Adrenal gland (tissue), 12 donors: ENCODE measurements around the gene TMEM235. TPM values are rescaled to one million over a fixed set of nuclear protein-coding genes. Genes with fewer than 3 reads are reported as not detected.

Experiments used
- DNase-seq, 7 donors: peaks; one replicate each; pipeline ENCODE4 v3.0.0-alpha.2; 2019 to 2020
- H3K27ac ChIP-seq, 5 donors: fragments of 200-600 bp; sonication (generic) in 4 of 5; 1 replicate in 3 of 5; 2 replicates in 2 of 5; pipeline versions ENCODE4 v1.5.1 to v1.8.0; 2016 to 2020; ENCODE audit warnings: mild to moderate bottlenecking in 1 of 5
- H3K27me3 ChIP-seq: fragments of 200-600 bp; 2 replicates; pipeline ENCODE4 v1.8.0; 2021
- H3K36me3 ChIP-seq, 2 donors: fragments of 200-600 bp; replicated peaks in 1 of 2; 1 replicate in 1 of 2; 2 replicates in 1 of 2; pipeline versions ENCODE4 v1.5.1 to v1.8.0; 2018 to 2022
- H3K4me1 ChIP-seq, 2 donors: fragments of 200-600 bp; replicated peaks in 1 of 2; 1 replicate in 1 of 2; 2 replicates in 1 of 2; pipeline versions ENCODE4 v1.5.1 to v1.8.0; 2018 to 2021
- H3K4me3 ChIP-seq, 4 donors: fragments of 200-600 bp; sonication (generic) in 3 of 4; one replicate each; pipeline ENCODE4 v1.5.1; 2016 to 2018
- H3K9me3 ChIP-seq, 3 donors: fragments of 200-600 bp; sonication (generic) in 1 of 3; replicated peaks in 1 of 3; 1 replicate in 2 of 3; 2 replicates in 1 of 3; pipeline versions ENCODE4 v1.5.1 to v1.8.0; 2016 to 2021
- CTCF ChIP-seq, 6 experiments: fragments of 450-650 bp in 4 of 6; fragments of 200-600 bp in 2 of 6; sonication (generic) in 1 of 6; IDR thresholded peaks; 1 replicate in 5 of 6; 2 replicates in 1 of 6; pipeline versions ENCODE4 v1.5.1 to v1.8.0; 2016 to 2021; ENCODE audit warnings: antibody characterized with exemption in 6 of 6, mild to moderate bottlenecking in 2 of 6, moderate library complexity in 1 of 6
- POLR2A ChIP-seq, 2 donors: fragments of 450-650 bp; IDR thresholded peaks; one replicate each; pipeline ENCODE4 v1.6.1; 2017; ENCODE audit warnings: antibody characterized with exemption in 2 of 2, mild to moderate bottlenecking in 2 of 2, moderate library complexity in 1 of 2
- WGBS, 4 donors: extraction: QIAGEN DNeasy Blood & Tissue Kit in 2 of 4; methylation state at CpG; one replicate each; pipeline versions ENCODE4 v1.1.5 to v1.1.7; 2013 to 2017; 5-methylcytosine and 5-hydroxymethylcytosine counted together
- intact Hi-C, 2 donors: fragments of 100-400 bp; cut with DNase I; formaldehyde crosslinking; loops; one replicate each; pipeline versions ENCODE4 v1.14.1 to v1.15.0; 2022 to 2023
- polyA plus RNA-seq, 3 donors: library from polyadenylated mRNA; stranded (reverse); fragments of 200-250 nt in 2 of 3; fragments of 350-450 nt in 1 of 3; fragmentation: Illumina TruSeq in 1 of 3; extraction: RNeasy Lipid Tissue Mini Kit (QIAGEN cat#74804) in 1 of 3; gene quantifications; one replicate each; pipeline ENCODE4 v1.2.3, GENCODE V29; 2013 to 2014
- total RNA-seq, 9 donors: library from RNA; depleted of rRNA in 4 of 9; stranded (reverse); fragments of >200 nt in 4 of 9; fragments of 120-200 nt in 1 of 9; fragmentation: NEBNext Ultra II Directional in 1 of 9; extraction: Animal tissue kit (Norgen Biotek cat#: 25700) in 1 of 9; gene quantifications; one replicate each; pipeline versions ENCODE4 v1.1.0 to v1.2.4, GENCODE V29; 2013 to 2023
- donor health status: healthy with polysubstance abuse.
- donor health status: Bipolar disorder and iron deficiency.
- donor health status: DM: yes; HTN: yes; CAD: no.
- donor health status: DM: no; HTN: no; CAD: no.
- donor health status: DM: no; HTN: no; CAD: no.
- donor health status: DM: yes; HTN: yes; CAD: no.

The TMEM235 gene
- total and polyA plus RNA-seq, 12 donors = 0.07 TPM; not detected in 11

- Histone ChIP-seq H3K27ac (no peak overlapping the region), H3K36me3 (no peaks in the 10 kb centered on the region), H3K9me3 (no peaks in the 10 kb centered on the region), H3K27me3 (peaks cover 21% of the 10 kb centered on the region), H3K4me3 (no peak overlapping the region), H3K4me1 (peaks cover 0 to 14% of the 10 kb centered on the region in 2 donors)
- 93 to 100% (median 95%) methylated on average over 5 to 6 of the region's 6 CpGs for WGBS, 4 donors
- TF ChIP-seq CTCF (IDR thresholded peaks at IDR 0.05) = no peak
- TF ChIP-seq POLR2A (IDR thresholded peaks at IDR 0.05) = no peak
- intact Hi-C loops = no loop called here
- DNase-seq = no peak
Observed at GRCh38 chr17:78273813-78274212, 42.4 kb downstream of the TMEM235 start.

GRCh38 chr17:78275355-78275754 lies 43.9 kb downstream of the TMEM235 start:
- peaks cover 0 to 8% of the 10 kb centered on the region in 2 donors for H3K4me1 ChIP-seq
- TF ChIP-seq POLR2A (IDR thresholded peaks at IDR 0.05) (no peak), CTCF (IDR thresholded peaks at IDR 0.05) (no peak)

GRCh38 chr17:78276098-78276887 lies 44.9 kb downstream of the TMEM235 start:
- no peaks in the 10 kb centered on the region for H3K36me3 ChIP-seq
- H3K27me3 ChIP-seq = peaks cover 4% of the 10 kb centered on the region
- no peak overlapping the region for H3K27ac ChIP-seq
- H3K4me1 ChIP-seq = peaks cover 0 to 8% of the 10 kb centered on the region in 2 donors
- TF ChIP-seq POLR2A (IDR thresholded peaks at IDR 0.05) = no peak
- TF ChIP-seq CTCF (IDR thresholded peaks at IDR 0.05) = no peak
- intact Hi-C loops = no loop called here
- no peaks in the 10 kb centered on the region for H3K9me3 ChIP-seq
- no peak for DNase-seq
- 78 to 86% (median 82%) methylated on average over 14 to 15 of the region's 15 CpGs for WGBS, 4 donors
- no peak overlapping the region for H3K4me3 ChIP-seq

More at GRCh38 chr17:78275355-78275754, 43.9 kb downstream of the TMEM235 start:
- intact Hi-C loops = no loop called here
- Histone ChIP-seq H3K4me3 (no peak overlapping the region), H3K27me3 (peaks cover 9% of the 10 kb centered on the region), H3K9me3 (no peaks in the 10 kb centered on the region), H3K36me3 (no peaks in the 10 kb centered on the region), H3K27ac (no peak overlapping the region)
- 84 to 94% (median 87%) methylated on average over 5 of the region's 5 CpGs for WGBS, 4 donors
- no peak for DNase-seq

- intact Hi-C loops = no loop called here
Observed at GRCh38 chr17:78278139-78278741, 46.8 kb downstream of the TMEM235 start.

More at GRCh38 chr17:78278139-78278741, 46.8 kb downstream of the TMEM235 start:
- H3K4me3 ChIP-seq = no peak overlapping the region
- no peaks in the 10 kb centered on the region for H3K9me3 ChIP-seq
- no peak for DNase-seq
- no peaks in the 10 kb centered on the region for H3K4me1 ChIP-seq
- no peaks in the 10 kb centered on the region for H3K27me3 ChIP-seq
- H3K36me3 ChIP-seq = no peaks in the 10 kb centered on the region
- H3K27ac ChIP-seq = no peak overlapping the region
- WGBS, 4 donors = 68 to 80% (median 74%) methylated on average over 8 to 11 of the region's 11 CpGs
- no peak for TF ChIP-seq POLR2A (IDR thresholded peaks at IDR 0.05)
- no peak for TF ChIP-seq CTCF (IDR thresholded peaks at IDR 0.05)
